Naive thymus-derived CD8-positive, alpha-beta T cell (primary cell): ENCODE data around the gene ADAMTS2. TPM values are rescaled to one million over a fixed set of nuclear protein-coding genes. Genes with fewer than 3 reads are reported as not detected.
A peak's percentile ranks its signal among the peaks of the same experiment; 100 is the strongest.

ENCODE experiments used
- ATAC-seq, 2 donors: fragments of 150-1000 bp; cut with Tn5 transposase in 1 of 2; sonication (Bioruptor Pico), chemical (Tn5 transposase) in 1 of 2; 1 replicate in 1 of 2; 2 replicates in 1 of 2; pipeline ENCODE4 v1.10.0; 2021; ENCODE audit warnings: mild to moderate bottlenecking in 2 of 2, moderate library complexity in 2 of 2
- POLR2A ChIA-PET: fragments of 350-600 bp; sonication (Branson Sonifier 250); formaldehyde crosslinking; loops from one replicate; lab custom pipeline; 2021; ENCODE audit warnings: antibody characterized with exemption; lab: Charles Lee
- DNase-seq, 10 donors: peaks; one replicate each; pipeline versions ENCODE4 v3.0.0 to v3.0.0-alpha.2; 2020 to 2022
- H3K27ac Mint-ChIP-seq, 10 donors: one replicate each; pipeline ENCODE4 v1.8.0; 2020 to 2022; ENCODE audit warnings: mild to moderate bottlenecking in 10 of 10, mixed read lengths in 10 of 10, moderate library complexity in 4 of 10, inconsistent platforms in 1 of 10
- H3K27me3 Mint-ChIP-seq, 5 donors: one replicate each; pipeline ENCODE4 v1.8.0; 2021 to 2022; ENCODE audit warnings: mixed read lengths in 5 of 5
- H3K36me3 Mint-ChIP-seq, 3 donors: one replicate each; pipeline ENCODE4 v1.8.0; 2020 to 2022; ENCODE audit warnings: mixed read lengths in 3 of 3, mild to moderate bottlenecking in 2 of 3, inconsistent platforms in 1 of 3
- H3K4me1 Mint-ChIP-seq, 4 donors: one replicate each; pipeline ENCODE4 v1.8.0; 2021 to 2022; ENCODE audit warnings: mixed read lengths in 4 of 4
- H3K4me3 Mint-ChIP-seq, 10 donors: one replicate each; pipeline ENCODE4 v1.8.0; 2020 to 2022; ENCODE audit warnings: mild to moderate bottlenecking in 10 of 10, mixed read lengths in 10 of 10, moderate library complexity in 6 of 10, inconsistent platforms in 1 of 10
- H3K9me3 Mint-ChIP-seq, 9 donors: one replicate each; pipeline ENCODE4 v1.8.0; 2020 to 2022; ENCODE audit warnings: mixed read lengths in 9 of 9, mild to moderate bottlenecking in 3 of 9, inconsistent platforms in 1 of 9, moderate library complexity in 1 of 9
- polyA plus RNA-seq, 3 donors: library from polyadenylated mRNA; unstranded; fragments of 300-500 nt; fragmentation: Illumina TruSeq; gene quantifications; one replicate each; pipeline ENCODE4 v1.2.3, GENCODE V29; 2021
- total RNA-seq, 8 experiments: library from RNA in 2 of 8; stranded (reverse) in 2 of 8; gene quantifications; one replicate each; pipeline ENCODE4 v1.2.3 and lab custom pipeline; 2021 to 2026

ADAMTS2 gene
- total and polyA plus RNA-seq, 5 experiments from 2014 or later, result 0.02 TPM; not detected in 4

- Mint-ChIP-seq H3K27ac (no peak overlapping the region), H3K9me3 (peaks cover 0 to 2% (median 0%) of the 10 kb centered on the region in 9 donors), H3K4me1 (no peaks in the 10 kb centered on the region), H3K36me3 (no peaks in the 10 kb centered on the region), H3K27me3 (peaks cover 3 to 27% (median 6%) of the 10 kb centered on the region in 5 donors), H3K4me3 (no peak overlapping the region)
- DNase-seq, result peak in 1 of 10 donors; percentile 34
- ATAC-seq, result no peak
- POLR2A ChIA-PET, result no interaction called here
These were observed 28.3 kb downstream of the ADAMTS2 start for GRCh38 chr5:179316982-179317381.

GRCh38 chr5:179316111-179316551 lies 29.1 kb downstream of the ADAMTS2 start:
- ATAC-seq (no peak), DNase-seq (peak in 1 of 10 donors; percentile 43)
- Mint-ChIP-seq H3K9me3 (peaks cover 0 to 2% (median 0%) of the 10 kb centered on the region in 9 donors), H3K27me3 (peaks cover 2 to 20% (median 6%) of the 10 kb centered on the region in 5 donors), H3K4me1 (no peaks in the 10 kb centered on the region), H3K36me3 (no peaks in the 10 kb centered on the region), H3K4me3 (no peak overlapping the region), H3K27ac (no peak overlapping the region)
- POLR2A ChIA-PET, result no interaction called here

- no peak overlapping the region for H3K4me3 Mint-ChIP-seq
- POLR2A ChIA-PET, result no interaction called here
- ATAC-seq (no peak), DNase-seq (peak in 1 of 10 donors; percentile 57)
- H3K4me1 Mint-ChIP-seq, result no peaks in the 10 kb centered on the region
- H3K27me3 Mint-ChIP-seq, result peaks cover 2 to 20% (median 6%) of the 10 kb centered on the region in 5 donors
- H3K9me3 Mint-ChIP-seq, result peaks cover 0 to 2% (median 0%) of the 10 kb centered on the region in 9 donors
- H3K36me3 Mint-ChIP-seq, result no peaks in the 10 kb centered on the region
- H3K27ac Mint-ChIP-seq, result peak overlapping the region in 1 of 10 donors; percentile 10
These were observed 29.8 kb downstream of the ADAMTS2 start for GRCh38 chr5:179315356-179315890.

- Mint-ChIP-seq H3K27ac (no peak overlapping the region), H3K9me3 (peaks cover 0 to 2% (median 0%) of the 10 kb centered on the region in 9 donors), H3K27me3 (peaks cover 2 to 20% (median 6%) of the 10 kb centered on the region in 5 donors), H3K4me3 (no peak overlapping the region), H3K4me1 (no peaks in the 10 kb centered on the region), H3K36me3 (no peaks in the 10 kb centered on the region)
- POLR2A ChIA-PET, result no interaction called here
- ATAC-seq, result no peak
- DNase-seq, result peak in 1 of 10 donors; percentile 28
These were observed 30.5 kb downstream of the ADAMTS2 start for GRCh38 chr5:179314606-179315355.

GRCh38 chr5:179313849-179314521 lies 31.3 kb downstream of the ADAMTS2 start:
- no peak for ATAC-seq

GRCh38 chr5:179312557-179313235 lies 32.6 kb downstream of the ADAMTS2 start:
- H3K9me3 Mint-ChIP-seq, result peaks cover 0 to 2% (median 0%) of the 10 kb centered on the region in 9 donors
- peaks cover 2 to 20% (median 6%) of the 10 kb centered on the region in 5 donors for H3K27me3 Mint-ChIP-seq
- POLR2A ChIA-PET, result no interaction called here
- ATAC-seq (no peak), DNase-seq (peak in 1 of 10 donors; percentile 52)
- H3K4me1 Mint-ChIP-seq, result no peaks in the 10 kb centered on the region
- no peaks in the 10 kb centered on the region for H3K36me3 Mint-ChIP-seq
- no peak overlapping the region for H3K27ac Mint-ChIP-seq
- no peak overlapping the region for H3K4me3 Mint-ChIP-seq

More at GRCh38 chr5:179313849-179314521, 31.3 kb downstream of the ADAMTS2 start:
- H3K9me3 Mint-ChIP-seq, result peaks cover 0 to 2% (median 0%) of the 10 kb centered on the region in 9 donors
- peak in 1 of 10 donors; percentile 59 for DNase-seq
- no peaks in the 10 kb centered on the region for H3K36me3 Mint-ChIP-seq
- no peaks in the 10 kb centered on the region for H3K4me1 Mint-ChIP-seq
- no peak overlapping the region for H3K4me3 Mint-ChIP-seq
- H3K27me3 Mint-ChIP-seq, result peaks cover 2 to 20% (median 6%) of the 10 kb centered on the region in 5 donors
- POLR2A ChIA-PET, result no interaction called here
- no peak overlapping the region for H3K27ac Mint-ChIP-seq

- Mint-ChIP-seq H3K4me1 (no peaks in the 10 kb centered on the region), H3K4me3 (no peak overlapping the region), H3K27me3 (peaks cover 2 to 20% (median 6%) of the 10 kb centered on the region in 5 donors), H3K27ac (no peak overlapping the region), H3K9me3 (peaks cover 0 to 6% (median 0%) of the 10 kb centered on the region in 9 donors), H3K36me3 (no peaks in the 10 kb centered on the region)
- POLR2A ChIA-PET, result no interaction called here
- no peak for ATAC-seq
- DNase-seq, result peak in 1 of 10 donors; percentile 28
These were observed 33.7 kb downstream of the ADAMTS2 start for GRCh38 chr5:179311581-179311980.

GRCh38 chr5:179311091-179311470 lies 34.2 kb downstream of the ADAMTS2 start:
- Mint-ChIP-seq H3K9me3 (peaks cover 0 to 11% (median 0%) of the 10 kb centered on the region in 9 donors), H3K4me1 (no peaks in the 10 kb centered on the region), H3K36me3 (no peaks in the 10 kb centered on the region), H3K27me3 (peaks cover 2 to 20% (median 6%) of the 10 kb centered on the region in 5 donors), H3K4me3 (no peak overlapping the region), H3K27ac (no peak overlapping the region)
- POLR2A ChIA-PET, result no interaction called here
- DNase-seq (peak in 1 of 10 donors; percentile 23), ATAC-seq (no peak)

- H3K4me1 Mint-ChIP-seq, result no peaks in the 10 kb centered on the region
- DNase-seq, result peak in 1 of 10 donors; percentile 37
- H3K27me3 Mint-ChIP-seq, result peaks cover 2 to 14% (median 3%) of the 10 kb centered on the region in 5 donors
- H3K27ac Mint-ChIP-seq, result no peak overlapping the region
- no peaks in the 10 kb centered on the region for H3K36me3 Mint-ChIP-seq
- POLR2A ChIA-PET, result no interaction called here
- peaks cover 0 to 13% (median 2%) of the 10 kb centered on the region in 9 donors for H3K9me3 Mint-ChIP-seq
- H3K4me3 Mint-ChIP-seq, result no peak overlapping the region
- no peak for ATAC-seq
These were observed 34.7 kb downstream of the ADAMTS2 start for GRCh38 chr5:179310439-179311090.

- Mint-ChIP-seq H3K9me3 (peaks cover 4 to 20% (median 7%) of the 10 kb centered on the region in 9 donors), H3K27me3 (peaks cover 0 to 10% (median 3%) of the 10 kb centered on the region in 5 donors), H3K36me3 (peaks cover 0 to 6% (median 0%) of the 10 kb centered on the region in 3 donors), H3K4me3 (no peak overlapping the region), H3K27ac (no peak overlapping the region), H3K4me1 (no peaks in the 10 kb centered on the region)
- no peak for ATAC-seq
- peak in 1 of 10 donors; percentile 38 for DNase-seq
- POLR2A ChIA-PET, result no interaction called here
These were observed 35.4 kb downstream of the ADAMTS2 start for GRCh38 chr5:179309751-179310320.

GRCh38 chr5:179309383-179309670 lies 35.9 kb downstream of the ADAMTS2 start:
- ATAC-seq, result no peak
- POLR2A ChIA-PET, result no interaction called here
- H3K27ac Mint-ChIP-seq, result no peak overlapping the region

More at GRCh38 chr5:179309383-179309670, 35.9 kb downstream of the ADAMTS2 start:
- DNase-seq, result peak in 1 of 10 donors; percentile 40
- H3K4me1 Mint-ChIP-seq, result no peaks in the 10 kb centered on the region
- H3K4me3 Mint-ChIP-seq, result no peak overlapping the region
- H3K9me3 Mint-ChIP-seq, result peaks cover 7 to 26% (median 12%) of the 10 kb centered on the region in 9 donors
- H3K27me3 Mint-ChIP-seq, result peaks cover 0 to 6% (median 2%) of the 10 kb centered on the region in 5 donors
- H3K36me3 Mint-ChIP-seq, result peaks cover 0 to 10% (median 0%) of the 10 kb centered on the region in 3 donors
